LNCAP (cell line): ENCODE data around the gene SAMHD1.

Experiments
- CTCF ChIP-seq: fragments of 450-650 bp; IDR thresholded peaks from 2 replicates; pipeline ENCODE4 v1.5.1; 2017; ENCODE audit warnings: mild to moderate bottlenecking

SAMHD1 gene

GRCh38 chr20:36925234-36925633, 26.3 kb downstream of the SAMHD1 start:
- no peak for TF ChIP-seq CTCF

- TF ChIP-seq CTCF, result no peak
These were observed 27.1 kb downstream of the SAMHD1 start for GRCh38 chr20:36924167-36925045.

GRCh38 chr20:36920334-36920730, 31.2 kb downstream of the SAMHD1 start:
- no peak for TF ChIP-seq CTCF

- TF ChIP-seq CTCF, result peak; percentile 91
These were observed 31.7 kb downstream of the SAMHD1 start for GRCh38 chr20:36919715-36920333.

- TF ChIP-seq CTCF, result no peak
These were observed 33.6 kb downstream of the SAMHD1 start for GRCh38 chr20:36917943-36918342.

GRCh38 chr20:36917240-36917639, 34.3 kb downstream of the SAMHD1 start:
- TF ChIP-seq CTCF, result no peak

GRCh38 chr20:36916199-36916598, 35.3 kb downstream of the SAMHD1 start:
- no peak for TF ChIP-seq CTCF
